Astrocyte (in vitro differentiated cells and primary cell): ENCODE results near the gene ZXDC. TPM values are rescaled to one million over a fixed set of nuclear protein-coding genes. Genes with fewer than 3 reads are reported as not detected.

ENCODE experiments used
- DNase-seq: peaks from one replicate; pipeline ENCODE4 v3.0.0-alpha.2; 2010; ENCODE audit warnings: low read depth
- FAIRE-seq: peaks from 2 replicates; lab custom pipeline; 2011; peaks lifted over from hg19 to GRCh38; lab: Jason Lieb, UNC
- H2AFZ ChIP-seq: 2 replicates; pipeline ENCODE4 v1.6.0; 2012; ENCODE audit warnings: low read depth, low read length, inconsistent platforms
- H3K27ac ChIP-seq: 2 replicates; pipeline ENCODE4 v1.5.1; 2011; ENCODE audit warnings: low read depth, low read length, inconsistent platforms
- H3K27me3 ChIP-seq: 2 replicates; pipeline ENCODE4 v1.6.0; 2011; ENCODE audit warnings: low read length, inconsistent platforms; ENCODE audit not compliant: insufficient read depth
- H3K36me3 ChIP-seq: 2 replicates; pipeline ENCODE4 v1.5.1; 2011; ENCODE audit warnings: low read length, inconsistent platforms; ENCODE audit not compliant: insufficient read depth
- H3K4me1 ChIP-seq: 2 replicates; pipeline ENCODE4 v1.5.1; 2011; ENCODE audit warnings: low read length, inconsistent platforms; ENCODE audit not compliant: insufficient read depth
- H3K4me2 ChIP-seq: 2 replicates; pipeline ENCODE4 v1.6.0; 2012; ENCODE audit warnings: low read length, inconsistent platforms
- H3K4me3 ChIP-seq: 2 replicates; pipeline ENCODE4 v1.5.1; 2011; ENCODE audit warnings: low read depth, mild to moderate bottlenecking, low read length, inconsistent platforms; ENCODE audit not compliant: insufficient read depth
- H3K79me2 ChIP-seq: 2 replicates; pipeline ENCODE4 v1.6.0; 2012; ENCODE audit warnings: mild to moderate bottlenecking, low read length, inconsistent platforms; ENCODE audit not compliant: insufficient read depth
- H3K9ac ChIP-seq: 2 replicates; pipeline ENCODE4 v1.6.0; 2012; ENCODE audit warnings: mild to moderate bottlenecking, low read length, inconsistent platforms
- H3K9me3 ChIP-seq: 2 replicates; pipeline ENCODE4 v1.5.1; 2012; ENCODE audit warnings: low read depth, mild to moderate bottlenecking, low read length, inconsistent platforms; ENCODE audit not compliant: insufficient read depth
- H4K20me1 ChIP-seq: 2 replicates; pipeline ENCODE4 v1.6.0; 2012; ENCODE audit warnings: low read length, inconsistent platforms; ENCODE audit not compliant: insufficient read depth
- H3K27ac Mint-ChIP-seq: one replicate; pipeline ENCODE4 v1.8.0; 2021; ENCODE audit warnings: mild to moderate bottlenecking, mixed read lengths; ENCODE audit not compliant: unreplicated experiment
- H3K27me3 Mint-ChIP-seq: one replicate; pipeline ENCODE4 v1.8.0; 2021; ENCODE audit warnings: low read depth, mixed read lengths; ENCODE audit not compliant: unreplicated experiment
- H3K36me3 Mint-ChIP-seq: one replicate; pipeline ENCODE4 v1.8.0; 2021; ENCODE audit warnings: low read depth, mixed read lengths; ENCODE audit not compliant: unreplicated experiment
- H3K4me1 Mint-ChIP-seq: one replicate; pipeline ENCODE4 v1.8.0; 2021; ENCODE audit warnings: low read depth, mixed read lengths; ENCODE audit not compliant: unreplicated experiment
- H3K4me3 Mint-ChIP-seq: one replicate; pipeline ENCODE4 v1.8.0; 2021; ENCODE audit warnings: mild to moderate bottlenecking, moderate library complexity, mixed read lengths; ENCODE audit not compliant: unreplicated experiment
- H3K9me3 Mint-ChIP-seq: one replicate; pipeline ENCODE4 v1.8.0; 2021; ENCODE audit warnings: mild to moderate bottlenecking, mixed read lengths; ENCODE audit not compliant: unreplicated experiment
- CTCF ChIP-seq: IDR thresholded peaks from 2 replicates; pipeline ENCODE4 v1.5.1; 2011; ENCODE audit warnings: low read depth, mild to moderate bottlenecking, inconsistent platforms, low read length, moderate library complexity; ENCODE audit not compliant: insufficient read depth
- EZH2 ChIP-seq: IDR thresholded peaks from 2 replicates; pipeline ENCODE4 v1.6.1; 2012; ENCODE audit warnings: mild to moderate bottlenecking, low read length, inconsistent platforms; ENCODE audit not compliant: insufficient read depth
- total RNA-seq: library from RNA; stranded (reverse); gene quantifications from 2 replicates; pipeline ENCODE4 v1.2.1, GENCODE V29; 2021

Gene ZXDC
- total RNA-seq, 1 donor from 2014 or later: 19.6 TPM

GRCh38 chr3:126461450-126462070, 14.1 kb downstream of the ZXDC start:
- H3K9me3 Mint-ChIP-seq: no peaks in the 10 kb centered on the region
- FAIRE-seq (no peak), DNase-seq (no peak)
- Histone ChIP-seq H3K27ac (no peak overlapping the region), H3K27me3 (no peaks in the 10 kb centered on the region), H3K4me1 (no peaks in the 10 kb centered on the region), H3K4me2 (no peak overlapping the region), H2AFZ (no peak overlapping the region), H3K9ac (no peak overlapping the region), H3K4me3 (no peak overlapping the region), H4K20me1 (peaks cover 71% of the 10 kb centered on the region), H3K9me3 (no peaks in the 10 kb centered on the region), H3K36me3 (peaks cover 48% of the 10 kb centered on the region), H3K79me2 (peaks cover 20% of the 10 kb centered on the region)
- no peak for TF ChIP-seq CTCF
- no peak for TF ChIP-seq EZH2
- H3K4me3 Mint-ChIP-seq: no peak overlapping the region
- no peaks in the 10 kb centered on the region for H3K4me1 Mint-ChIP-seq
- no peaks in the 10 kb centered on the region for H3K27me3 Mint-ChIP-seq
- peaks cover 10% of the 10 kb centered on the region for H3K36me3 Mint-ChIP-seq
- H3K27ac Mint-ChIP-seq: no peak overlapping the region

- TF ChIP-seq EZH2 (no peak), CTCF (no peak)
- H3K27ac Mint-ChIP-seq: no peak overlapping the region
- peaks cover 41% of the 10 kb centered on the region for H3K36me3 ChIP-seq
- H3K27me3 Mint-ChIP-seq: no peaks in the 10 kb centered on the region
- no peaks in the 10 kb centered on the region for H3K9me3 Mint-ChIP-seq
- H3K27me3 ChIP-seq: no peaks in the 10 kb centered on the region
- H3K4me1 Mint-ChIP-seq: no peaks in the 10 kb centered on the region
- no peak overlapping the region for H3K4me2 ChIP-seq
- peaks cover 66% of the 10 kb centered on the region for H4K20me1 ChIP-seq
- FAIRE-seq: no peak
- H3K9ac ChIP-seq: no peak overlapping the region
- H3K4me1 ChIP-seq: no peaks in the 10 kb centered on the region
- peaks cover 10% of the 10 kb centered on the region for H3K36me3 Mint-ChIP-seq
- H3K79me2 ChIP-seq: peaks cover 26% of the 10 kb centered on the region
- H3K4me3 Mint-ChIP-seq: no peak overlapping the region
- no peaks in the 10 kb centered on the region for H3K9me3 ChIP-seq
- no peak overlapping the region for H3K4me3 ChIP-seq
- no peak overlapping the region for H3K27ac ChIP-seq
- no peak overlapping the region for H2AFZ ChIP-seq
- no peak for DNase-seq
Measured at GRCh38 chr3:126460381-126460780, 15.3 kb downstream of the ZXDC start.

DNA sequence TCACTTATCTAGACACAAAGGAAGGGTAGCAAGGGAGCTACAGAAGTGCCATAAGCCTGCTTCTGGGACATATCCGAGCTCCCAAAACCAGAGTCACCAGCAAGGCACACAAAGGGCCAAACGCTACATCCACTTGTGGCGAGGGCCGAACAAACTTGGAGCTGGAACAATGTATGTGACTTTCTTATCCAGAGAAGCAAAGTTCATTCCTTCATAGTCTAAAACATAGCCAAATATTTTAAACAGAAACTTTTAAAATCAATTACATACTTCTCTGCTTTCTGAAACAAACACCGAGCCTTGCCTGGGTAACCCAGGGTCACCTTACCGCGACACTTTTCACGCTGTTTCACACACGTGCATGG, 15.9 kb downstream of the ZXDC start:
- no peaks in the 10 kb centered on the region for H3K27me3 ChIP-seq
- no peak overlapping the region for H3K4me2 ChIP-seq
- no peak for TF ChIP-seq CTCF
- TF ChIP-seq EZH2: no peak
- DNase-seq (no peak), FAIRE-seq (no peak)
- H3K4me1 Mint-ChIP-seq: no peaks in the 10 kb centered on the region
- no peaks in the 10 kb centered on the region for H3K27me3 Mint-ChIP-seq
- H3K4me3 ChIP-seq: no peak overlapping the region
- H3K36me3 Mint-ChIP-seq: peaks cover 9% of the 10 kb centered on the region
- H4K20me1 ChIP-seq: peaks cover 63% of the 10 kb centered on the region
- no peak overlapping the region for H3K9ac ChIP-seq
- H3K4me3 Mint-ChIP-seq: no peak overlapping the region
- no peak overlapping the region for H2AFZ ChIP-seq
- H3K4me1 ChIP-seq: no peaks in the 10 kb centered on the region
- peaks cover 26% of the 10 kb centered on the region for H3K79me2 ChIP-seq
- no peak overlapping the region for H3K27ac ChIP-seq
- no peaks in the 10 kb centered on the region for H3K9me3 Mint-ChIP-seq
- no peaks in the 10 kb centered on the region for H3K9me3 ChIP-seq
- no peak overlapping the region for H3K27ac Mint-ChIP-seq
- peaks cover 37% of the 10 kb centered on the region for H3K36me3 ChIP-seq
